ENCODE measurements around the gene SOCS1. TPM values are rescaled to one million over a fixed set of nuclear protein-coding genes. Genes with fewer than 3 reads are reported as not detected.

Gene SOCS1
- total and polyA plus RNA-seq, 9 of the 15 experiments (the other 6 are each of a cell fraction or from before 2014, with no cell fraction given), result 0.04 to 7.5 (median 2.3) TPM

DNA sequence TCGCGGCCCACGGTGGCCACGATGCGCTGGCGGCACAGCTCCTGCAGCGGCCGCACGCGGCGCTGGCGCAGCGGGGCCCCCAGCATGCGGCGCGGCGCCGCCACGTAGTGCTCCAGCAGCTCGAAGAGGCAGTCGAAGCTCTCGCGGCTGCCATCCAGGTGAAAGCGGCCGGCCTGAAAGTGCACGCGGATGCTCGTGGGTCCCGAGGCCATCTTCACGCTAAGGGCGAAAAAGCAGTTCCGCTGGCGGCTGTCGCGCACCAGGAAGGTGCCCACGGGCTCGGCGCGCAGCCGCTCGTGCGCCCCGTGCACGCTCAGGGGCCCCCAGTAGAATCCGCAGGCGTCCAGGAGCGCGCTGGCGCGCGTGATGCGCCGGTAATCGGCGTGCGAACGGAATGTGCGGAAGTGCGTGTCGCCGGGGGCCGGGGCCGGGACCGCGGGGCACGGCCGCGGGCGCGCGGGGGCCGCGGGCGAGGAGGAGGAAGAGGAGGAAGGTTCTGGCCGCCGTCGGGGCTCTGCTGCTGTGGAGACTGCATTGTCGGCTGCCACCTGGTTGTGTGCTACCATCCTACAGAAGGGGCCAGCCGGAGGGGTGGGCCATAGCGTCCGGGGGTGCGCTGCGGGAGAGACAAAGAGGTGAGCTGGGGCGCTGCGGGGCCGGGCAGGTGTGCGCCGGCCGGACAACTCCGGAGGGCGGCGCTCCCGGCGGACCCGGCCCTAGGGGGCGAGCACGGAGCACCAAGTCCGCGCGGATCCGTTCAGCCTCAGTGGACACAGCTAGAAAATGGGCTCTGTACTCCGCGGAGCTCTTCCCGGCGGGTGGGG, 879 bp downstream of the SOCS1 start (continued):
- TF ChIP-seq, protein P1, sequence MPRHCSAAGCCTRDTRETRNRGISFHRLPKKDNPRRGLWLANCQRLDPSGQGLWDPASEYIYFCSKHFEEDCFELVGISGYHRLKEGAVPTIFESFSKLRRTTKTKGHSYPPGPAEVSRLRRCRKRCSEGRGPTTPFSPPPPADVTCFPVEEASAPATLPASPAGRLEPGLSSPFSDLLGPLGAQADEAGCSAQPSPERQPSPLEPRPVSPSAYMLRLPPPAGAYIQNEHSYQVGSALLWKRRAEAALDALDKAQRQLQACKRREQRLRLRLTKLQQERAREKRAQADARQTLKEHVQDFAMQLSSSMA (CRISPR knock-in tag; IDR thresholded peaks at IDR 0.05), result no peak
- no peak for TF ChIP-seq FOXK1 (CRISPR knock-in tag; IDR thresholded peaks at IDR 0.05; ENCODE audit: borderline replicate concordance)
- TF ChIP-seq, protein P2, sequence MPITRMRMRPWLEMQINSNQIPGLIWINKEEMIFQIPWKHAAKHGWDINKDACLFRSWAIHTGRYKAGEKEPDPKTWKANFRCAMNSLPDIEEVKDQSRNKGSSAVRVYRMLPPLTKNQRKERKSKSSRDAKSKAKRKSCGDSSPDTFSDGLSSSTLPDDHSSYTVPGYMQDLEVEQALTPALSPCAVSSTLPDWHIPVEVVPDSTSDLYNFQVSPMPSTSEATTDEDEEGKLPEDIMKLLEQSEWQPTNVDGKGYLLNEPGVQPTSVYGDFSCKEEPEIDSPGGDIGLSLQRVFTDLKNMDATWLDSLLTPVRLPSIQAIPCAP (CRISPR knock-in tag; IDR thresholded peaks at IDR 0.05; ENCODE audit: borderline replicate concordance), result peak; percentile 96; the same call in 1 of the 2 replicates
- no peak for TF ChIP-seq GTF2A2 (tag; IDR thresholded peaks at IDR 0.05)
- peak; percentile 71 for TF ChIP-seq GABPB1 (CRISPR knock-in tag; IDR thresholded peaks at IDR 0.05)
- TF ChIP-seq ZNF431 (CRISPR knock-in tag; IDR thresholded peaks at IDR 0.05), result peak; percentile 99
- TF ChIP-seq ZNF175 (CRISPR knock-in tag; IDR thresholded peaks at IDR 0.05; ENCODE audit: low read depth), result no peak
- TF ChIP-seq, protein P3, sequence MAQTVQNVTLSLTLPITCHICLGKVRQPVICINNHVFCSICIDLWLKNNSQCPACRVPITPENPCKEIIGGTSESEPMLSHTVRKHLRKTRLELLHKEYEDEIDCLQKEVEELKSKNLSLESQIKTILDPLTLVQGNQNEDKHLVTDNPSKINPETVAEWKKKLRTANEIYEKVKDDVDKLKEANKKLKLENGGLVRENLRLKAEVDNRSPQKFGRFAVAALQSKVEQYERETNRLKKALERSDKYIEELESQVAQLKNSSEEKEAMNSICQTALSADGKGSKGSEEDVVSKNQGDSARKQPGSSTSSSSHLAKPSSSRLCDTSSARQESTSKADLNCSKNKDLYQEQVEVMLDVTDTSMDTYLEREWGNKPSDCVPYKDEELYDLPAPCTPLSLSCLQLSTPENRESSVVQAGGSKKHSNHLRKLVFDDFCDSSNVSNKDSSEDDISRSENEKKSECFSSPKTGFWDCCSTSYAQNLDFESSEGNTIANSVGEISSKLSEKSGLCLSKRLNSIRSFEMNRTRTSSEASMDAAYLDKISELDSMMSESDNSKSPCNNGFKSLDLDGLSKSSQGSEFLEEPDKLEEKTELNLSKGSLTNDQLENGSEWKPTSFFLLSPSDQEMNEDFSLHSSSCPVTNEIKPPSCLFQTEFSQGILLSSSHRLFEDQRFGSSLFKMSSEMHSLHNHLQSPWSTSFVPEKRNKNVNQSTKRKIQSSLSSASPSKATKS (CRISPR knock-in tag; IDR thresholded peaks at IDR 0.05), result no peak
- peak; percentile 81; the same call in 1 of the 2 replicates for TF ChIP-seq MTA3 (IDR thresholded peaks at IDR 0.05; ENCODE audit: borderline replicate concordance)
- TF ChIP-seq DMBX1 (CRISPR knock-in tag; IDR thresholded peaks at IDR 0.05; ENCODE audit: borderline replicate concordance), result peak; percentile 90
- 0 out of 2 replicates have a peak, but pooled peaks have one; percentile 76 for TF ChIP-seq HIVEP1 (CRISPR knock-in tag; IDR thresholded peaks at IDR 0.05)
- TF ChIP-seq MYBL2 (IDR thresholded peaks at IDR 0.05; ENCODE audit: low read depth), result no peak
- TF ChIP-seq MYBL2 (CRISPR knock-in tag; IDR thresholded peaks at IDR 0.05; ENCODE audit: borderline replicate concordance), result 0 out of 2 replicates have a peak, but pooled peaks have one; percentile 77
- TF ChIP-seq ZNF184 (CRISPR knock-in tag; IDR thresholded peaks at IDR 0.05), result no peak
- TF ChIP-seq POLR2G (IDR thresholded peaks at IDR 0.05; ENCODE audit: low read depth, low read length), result peak; percentile 61
- no peak for TF ChIP-seq ZNF12 (CRISPR knock-in tag; IDR thresholded peaks at IDR 0.05)
- no peak for TF ChIP-seq EWSR1 (IDR thresholded peaks at IDR 0.05; ENCODE audit: borderline replicate concordance, low read depth, partially characterized antibody)
- no peak for TF ChIP-seq MAFF (IDR thresholded peaks at IDR 0.05; ENCODE audit: low read length)
- TF ChIP-seq PHTF2 (CRISPR knock-in tag; IDR thresholded peaks at IDR 0.05), result no peak
- peak; percentile 92; the same call in 1 of the 2 replicates for TF ChIP-seq NR1H2 (CRISPR knock-in tag; IDR thresholded peaks at IDR 0.05)
- TF ChIP-seq, protein P4, sequence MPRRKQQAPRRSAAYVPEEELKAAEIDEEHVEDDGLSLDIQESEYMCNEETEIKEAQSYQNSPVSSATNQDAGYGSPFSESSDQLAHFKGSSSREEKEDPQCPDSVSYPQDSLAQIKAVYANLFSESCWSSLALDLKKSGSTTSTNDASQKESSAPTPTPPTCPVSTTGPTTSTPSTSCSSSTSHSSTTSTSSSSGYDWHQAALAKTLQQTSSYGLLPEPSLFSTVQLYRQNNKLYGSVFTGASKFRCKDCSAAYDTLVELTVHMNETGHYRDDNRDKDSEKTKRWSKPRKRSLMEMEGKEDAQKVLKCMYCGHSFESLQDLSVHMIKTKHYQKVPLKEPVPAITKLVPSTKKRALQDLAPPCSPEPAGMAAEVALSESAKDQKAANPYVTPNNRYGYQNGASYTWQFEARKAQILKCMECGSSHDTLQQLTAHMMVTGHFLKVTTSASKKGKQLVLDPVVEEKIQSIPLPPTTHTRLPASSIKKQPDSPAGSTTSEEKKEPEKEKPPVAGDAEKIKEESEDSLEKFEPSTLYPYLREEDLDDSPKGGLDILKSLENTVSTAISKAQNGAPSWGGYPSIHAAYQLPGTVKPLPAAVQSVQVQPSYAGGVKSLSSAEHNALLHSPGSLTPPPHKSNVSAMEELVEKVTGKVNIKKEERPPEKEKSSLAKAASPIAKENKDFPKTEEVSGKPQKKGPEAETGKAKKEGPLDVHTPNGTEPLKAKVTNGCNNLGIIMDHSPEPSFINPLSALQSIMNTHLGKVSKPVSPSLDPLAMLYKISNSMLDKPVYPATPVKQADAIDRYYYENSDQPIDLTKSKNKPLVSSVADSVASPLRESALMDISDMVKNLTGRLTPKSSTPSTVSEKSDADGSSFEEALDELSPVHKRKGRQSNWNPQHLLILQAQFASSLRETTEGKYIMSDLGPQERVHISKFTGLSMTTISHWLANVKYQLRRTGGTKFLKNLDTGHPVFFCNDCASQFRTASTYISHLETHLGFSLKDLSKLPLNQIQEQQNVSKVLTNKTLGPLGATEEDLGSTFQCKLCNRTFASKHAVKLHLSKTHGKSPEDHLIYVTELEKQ (CRISPR knock-in tag; IDR thresholded peaks at IDR 0.05), result no peak

Measured in K562 (cell line).